NCI-H1436 (cell line): ENCODE data around the gene NKX6-2.
"Not testable (repeated sequence)": the region's sequence is repeated elsewhere in the genome, so short reads cannot be mapped to it uniquely, and the experiment has no call there.

Source experiments
- DNase-seq: peaks from one replicate; lab custom pipeline; 2025; lab: John Stamatoyannopoulos, UW

The NKX6-2 gene

GRCh38 chr10:132797986-132798385 is 12.0 kb upstream of the NKX6-2 start:
- DNase-seq = not testable (repeated sequence)

DNA sequence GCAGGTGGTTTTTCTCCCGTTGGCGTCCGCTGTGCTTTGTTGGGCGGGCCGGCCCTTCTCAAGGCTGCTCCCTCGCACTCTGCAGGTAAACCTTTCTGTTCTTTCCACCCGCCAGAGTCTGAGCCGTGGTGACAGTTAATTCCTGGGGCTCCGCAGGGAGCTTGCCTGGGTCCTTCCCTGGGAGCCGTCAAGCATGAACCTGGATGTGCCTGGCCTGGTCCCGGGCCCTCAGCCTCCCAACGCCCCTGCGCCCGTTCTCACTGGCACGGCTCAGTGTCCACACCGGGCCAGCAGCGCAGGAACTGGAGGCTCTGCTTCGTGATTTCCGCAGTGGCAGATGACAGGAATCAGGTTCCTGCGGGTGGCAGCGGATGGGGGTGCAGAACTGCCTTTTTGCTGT is 10.9 kb upstream of the NKX6-2 start:
- no peak for DNase-seq

DNA sequence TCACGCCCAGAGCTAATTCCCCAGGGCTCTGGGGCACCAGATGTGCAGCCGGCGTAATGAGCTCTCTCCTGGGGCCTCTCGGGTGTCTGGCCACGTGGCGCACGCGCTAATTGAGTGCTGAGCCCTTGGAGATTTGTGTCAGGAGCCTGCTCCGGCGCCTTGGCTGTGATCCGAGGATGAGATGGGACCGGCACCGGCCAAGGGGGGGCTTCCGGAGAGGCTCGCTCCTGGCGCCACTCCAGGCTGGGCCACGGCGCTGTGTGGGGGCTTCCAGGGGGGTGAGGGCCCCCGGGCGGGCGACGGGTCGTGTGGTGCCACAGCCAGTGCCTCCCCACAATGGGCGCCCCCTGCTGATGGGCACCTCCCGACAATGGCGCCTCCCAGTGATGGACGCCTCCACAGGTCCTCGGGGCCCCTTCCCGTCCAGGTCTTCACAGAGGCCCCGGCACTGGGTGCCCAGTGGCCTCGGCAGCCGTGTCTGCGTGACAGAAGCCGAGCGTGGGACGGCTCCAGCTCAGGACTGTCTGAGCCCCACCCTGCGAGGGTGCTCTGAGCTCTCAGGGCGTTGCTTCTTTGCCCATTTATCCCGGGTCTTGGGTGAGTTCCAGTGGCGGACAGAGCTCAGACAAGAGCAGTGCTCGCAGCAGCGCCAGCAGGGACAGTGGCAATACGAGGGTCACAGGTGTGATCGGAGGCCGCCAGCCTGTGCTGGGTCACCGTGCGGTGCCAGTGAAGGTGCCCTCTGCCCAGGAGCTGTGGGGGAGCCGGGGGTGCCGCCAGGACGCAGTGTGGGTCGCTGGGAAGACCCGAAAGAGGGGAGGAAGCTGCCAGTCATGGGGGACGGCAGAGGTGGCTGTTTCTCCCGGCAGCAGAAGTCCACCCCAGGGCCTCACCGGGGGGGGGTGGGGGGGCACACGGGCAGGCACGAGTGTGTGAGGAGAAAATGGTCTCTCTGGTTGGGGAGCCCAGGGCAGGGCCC is 8.2 kb upstream of the NKX6-2 start:
- DNase-seq = peak; percentile 94

GRCh38 chr10:132793213-132793612 is 7.3 kb upstream of the NKX6-2 start:
- no peak for DNase-seq

- no peak for DNase-seq
These were observed 6.8 kb upstream of the NKX6-2 start for GRCh38 chr10:132792796-132793195.

- DNase-seq = not testable (repeated sequence)
These were observed 6.2 kb upstream of the NKX6-2 start for GRCh38 chr10:132792099-132792498.

DNA sequence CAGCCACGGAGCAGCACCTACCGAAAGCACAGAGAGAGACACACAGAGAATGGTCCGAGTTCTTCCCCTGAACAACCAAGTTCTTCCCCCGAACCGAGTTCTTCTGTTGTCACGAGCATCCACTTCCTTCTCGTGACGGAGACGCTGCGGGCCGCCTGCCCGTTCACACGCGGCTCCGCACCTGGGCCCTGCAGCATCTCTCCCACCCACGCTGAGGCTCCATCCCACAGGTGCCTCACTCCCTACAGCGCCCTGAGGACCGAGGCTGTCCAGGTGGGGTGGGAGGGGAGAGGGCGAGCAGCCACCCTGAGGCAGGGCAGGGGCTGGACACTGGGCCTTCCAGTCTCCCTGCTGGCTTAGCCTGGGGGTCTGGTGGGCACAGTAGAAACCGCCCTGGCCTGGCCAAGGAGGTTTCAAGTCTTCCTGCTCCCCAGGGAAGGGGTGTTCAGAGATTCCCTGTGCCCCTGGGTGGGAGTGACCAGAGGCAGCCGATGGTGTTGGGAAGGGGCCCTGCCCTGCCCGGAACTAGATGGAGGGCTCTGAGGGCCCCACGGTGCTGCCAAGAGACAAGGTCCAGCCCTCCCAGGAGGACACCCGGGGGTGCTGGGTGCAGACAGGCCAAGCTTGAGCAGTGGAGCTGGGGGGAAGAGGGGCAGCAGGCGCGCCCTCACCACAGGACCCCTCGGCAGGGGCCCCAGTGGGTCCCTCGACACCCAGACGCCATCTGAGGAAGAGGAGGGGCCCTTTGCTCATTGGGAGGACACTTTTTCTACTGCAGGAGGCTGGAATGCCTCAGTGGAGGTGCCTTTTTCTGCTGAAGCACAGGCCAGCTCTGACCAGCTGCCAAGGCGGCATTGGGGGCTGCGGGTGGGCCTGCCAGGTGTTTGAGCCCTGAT is 5.2 kb upstream of the NKX6-2 start:
- no peak for DNase-seq

GRCh38 chr10:132790470-132790869 is 4.5 kb upstream of the NKX6-2 start:
- DNase-seq = no peak

GRCh38 chr10:132789659-132790148 is 3.8 kb upstream of the NKX6-2 start:
- no peak for DNase-seq

DNA sequence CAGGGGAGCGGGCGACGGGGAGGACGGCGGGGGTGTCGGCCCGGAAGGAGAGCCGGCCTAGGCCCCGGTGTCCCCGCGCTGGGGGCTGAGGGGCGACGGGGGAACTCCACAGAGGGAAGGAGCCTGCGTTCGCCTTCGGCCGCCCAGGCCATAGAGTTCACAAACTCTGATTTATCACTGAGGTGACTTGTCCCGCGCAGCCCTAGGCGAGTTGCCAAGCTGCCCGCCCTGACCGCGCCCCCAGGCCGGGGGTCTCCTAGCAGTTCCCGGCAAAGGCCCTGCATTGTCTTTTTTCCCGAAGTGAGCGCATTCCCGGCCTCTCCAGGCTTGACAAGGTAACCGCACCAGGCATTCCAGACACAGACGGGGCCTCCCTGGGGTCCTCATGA is 2.9 kb upstream of the NKX6-2 start:
- no peak for DNase-seq

DNA sequence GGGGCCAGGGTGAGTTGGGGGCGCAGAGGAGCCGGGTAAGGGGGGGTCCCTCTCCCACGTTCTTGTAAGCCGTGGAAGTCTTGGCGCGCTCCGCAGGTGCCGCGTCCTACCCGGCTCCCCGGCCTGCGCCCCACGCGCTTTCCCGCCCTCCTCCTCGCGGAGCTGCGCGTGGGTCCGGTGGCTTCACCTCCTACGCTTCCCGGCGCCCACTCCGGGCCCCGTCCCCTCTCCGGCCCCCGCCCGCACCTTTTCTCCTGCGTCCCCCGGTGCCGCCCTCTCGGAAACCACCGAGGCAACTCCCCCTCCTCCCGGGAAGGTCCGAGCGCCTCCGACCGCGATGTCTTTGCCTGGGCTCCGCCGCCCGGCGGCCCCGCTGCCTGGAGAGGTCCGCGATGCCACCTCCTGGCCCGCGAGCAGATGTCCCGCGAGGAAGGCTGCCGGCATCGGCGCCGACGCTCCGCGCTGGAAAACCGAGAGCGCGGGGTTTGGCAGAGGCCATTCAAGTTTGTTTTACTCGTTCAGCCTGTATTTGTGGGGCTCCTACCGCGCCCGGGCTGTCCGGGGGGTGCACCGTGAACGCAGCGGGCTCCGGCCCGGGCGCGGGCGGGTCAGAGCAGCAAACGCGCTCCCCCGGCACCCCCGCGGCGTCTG is 2.4 kb upstream of the NKX6-2 start:
- DNase-seq = no peak

GRCh38 chr10:132787495-132788179 is 1.7 kb upstream of the NKX6-2 start:
- DNase-seq = no peak

- no peak for DNase-seq
These were observed 1.0 kb upstream of the NKX6-2 start for GRCh38 chr10:132786884-132787494.

DNA sequence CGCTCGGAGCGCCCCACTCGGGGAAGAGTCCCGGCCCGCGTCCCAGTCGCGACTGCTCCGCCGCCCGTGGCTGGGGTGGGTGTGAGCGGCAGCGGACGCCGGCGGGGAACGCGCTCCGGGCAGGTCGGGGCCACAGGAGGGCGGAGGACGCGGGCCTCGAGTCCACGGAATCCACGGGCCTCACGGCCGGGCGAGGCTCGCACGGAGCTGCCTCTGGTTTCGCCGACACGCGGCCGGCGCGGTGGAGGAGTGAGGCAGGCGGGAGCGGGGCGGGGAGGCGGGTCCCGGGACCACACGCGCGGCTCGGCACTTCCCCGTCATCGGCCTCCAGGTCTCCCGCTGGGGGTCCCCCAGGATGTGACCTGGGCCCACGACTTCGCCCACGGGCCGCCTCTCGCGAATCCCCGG is 533 bp upstream of the NKX6-2 start:
- no peak for DNase-seq

GRCh38 chr10:132784866-132785722 is 853 bp downstream of the NKX6-2 start:
- no peak for DNase-seq

GRCh38 chr10:132783940-132784865 is 1.7 kb downstream of the NKX6-2 start:
- DNase-seq = no peak

DNA sequence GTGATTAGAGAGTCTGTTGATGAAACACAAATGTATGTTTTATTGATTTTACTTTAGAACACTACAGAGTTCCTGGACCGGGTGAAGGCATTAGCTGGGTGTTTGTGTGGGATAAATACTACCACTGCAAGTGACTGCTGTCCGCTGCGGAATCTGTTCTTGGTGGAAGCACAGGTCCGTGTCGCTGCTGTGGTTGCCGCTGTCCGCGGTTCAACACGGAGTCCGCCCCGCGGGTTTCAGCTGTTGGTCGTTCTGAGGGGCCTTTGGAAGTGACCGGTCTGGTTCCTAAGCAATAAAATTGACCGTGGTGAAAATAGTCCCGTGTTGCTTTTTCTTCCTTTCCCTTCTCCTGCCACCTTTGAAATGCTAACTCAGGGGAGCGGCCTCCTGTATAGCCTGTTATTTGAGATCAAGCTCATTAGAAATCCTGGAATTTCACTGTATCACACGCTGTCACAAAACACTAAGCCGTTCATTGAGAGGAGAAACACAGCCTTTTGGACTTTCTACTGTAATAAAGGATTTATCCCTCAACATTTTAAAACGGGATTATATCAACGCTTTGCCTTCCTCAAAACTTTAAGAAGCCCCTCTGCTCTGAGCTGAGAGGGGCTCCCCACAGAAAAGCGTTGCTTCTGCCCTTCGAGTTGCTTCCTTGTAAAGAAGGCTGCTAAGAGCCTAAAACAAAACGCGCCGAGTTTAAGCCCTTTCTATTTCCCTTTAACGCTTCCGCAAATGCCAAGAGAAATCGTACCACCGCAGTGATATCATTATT is 2.6 kb downstream of the NKX6-2 start:
- no peak for DNase-seq

DNA sequence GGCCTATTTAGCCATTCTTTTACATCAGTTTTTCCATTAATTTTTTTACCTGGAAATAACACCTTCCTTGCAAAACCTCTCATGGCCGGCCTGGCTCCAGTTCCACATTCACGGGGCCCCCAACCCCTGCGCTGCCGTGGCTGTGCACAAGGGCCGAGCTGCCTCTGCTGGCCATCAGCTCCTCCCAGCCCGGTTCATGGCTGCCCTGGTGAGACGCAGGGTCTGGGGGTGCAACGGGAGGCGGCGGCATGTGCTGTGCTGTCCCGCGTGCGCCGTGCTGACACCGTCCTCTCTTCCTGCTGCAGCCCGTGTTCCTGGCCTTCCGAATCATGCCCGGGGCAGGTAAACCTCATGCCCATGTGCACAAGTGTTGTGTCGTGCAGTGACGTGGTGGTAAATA is 4.4 kb downstream of the NKX6-2 start:
- DNase-seq = no peak
